ENCODE results near the gene ROBO2. TPM values are rescaled to one million over a fixed set of nuclear protein-coding genes. Genes with fewer than 3 reads are reported as not detected.

ROBO2 gene
- total RNA-seq, 1 experiment from 2014 or later = not detected

DNA sequence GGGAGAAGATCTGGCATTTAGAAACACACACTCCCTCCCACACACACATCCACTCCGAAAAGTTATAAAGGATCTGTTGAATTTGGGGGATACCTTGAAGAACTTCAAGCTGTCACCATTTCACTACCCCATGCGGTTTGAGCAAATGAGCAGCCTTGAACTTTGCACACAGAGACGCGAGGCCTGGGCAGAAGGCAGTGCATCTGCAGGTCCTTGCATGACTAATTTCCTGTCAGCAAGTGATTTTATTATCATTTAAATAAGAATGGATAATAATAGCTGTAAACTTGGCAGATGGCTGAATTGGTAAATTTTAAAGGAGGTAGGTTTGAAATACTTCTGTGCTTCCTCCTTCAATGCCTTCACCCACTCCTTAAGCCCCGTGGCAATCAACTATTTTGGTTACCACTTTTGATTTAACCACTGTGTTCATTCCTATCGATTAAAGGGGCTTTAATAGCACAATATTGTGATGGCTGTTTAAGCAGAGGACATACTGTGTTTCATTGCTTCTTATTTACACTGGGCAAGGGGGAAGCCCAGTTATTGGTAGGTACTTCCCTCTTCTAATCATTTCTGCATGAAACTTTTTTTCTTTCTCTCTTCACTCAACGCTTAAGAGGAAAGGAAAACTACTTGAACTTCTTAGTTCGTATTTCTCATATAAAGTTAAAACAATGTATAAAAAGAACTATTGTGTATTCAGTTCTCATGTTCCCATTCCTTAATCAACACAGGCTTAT, 108.1 kb downstream of the ROBO2 start:
- no peak overlapping the region for H3K4me3 ChIP-seq (replicated peaks in 1 of 2; ENCODE audit: low read depth in 1 of 2, low read length in 2 of 2)
- H3K4me1 ChIP-seq (ENCODE audit: control insufficient read depth in 1 of 2, insufficient read depth in 2 of 2, low read length in 2 of 2) = no peaks in the 10 kb centered on the region
- H3K4me2 ChIP-seq (ENCODE audit: low read length) = no peak overlapping the region
- no TSS peak for BruUV-seq (replicated peaks)
- intact Hi-C loops (cut with micrococcal nuclease) = no loop called here
- CTCF ChIA-PET = no interaction called here
- no peak overlapping the region for H3K9ac ChIP-seq (ENCODE audit: low read length)
- POLR2A ChIA-PET = no interaction called here
- DNase-seq (ENCODE audit: low read depth, low spot score) = no peak
- H3K27me3 ChIP-seq (ENCODE audit: insufficient read depth, low read length) = no peaks in the 10 kb centered on the region
- H3K9me3 ChIP-seq (ENCODE audit: control insufficient read depth in 1 of 2, insufficient read depth in 1 of 2, low read depth in 1 of 2, low read length in 2 of 2) = peaks cover 12 to 22% of the 10 kb centered on the region in 2 experiments; a peak in 2 of 4 replicates
- ATAC-seq = no peak
- H4K20me1 ChIP-seq (ENCODE audit: insufficient read depth) = no peaks in the 10 kb centered on the region
- H3K9me2 ChIP-seq (ENCODE audit: insufficient read depth) = no peaks in the 10 kb centered on the region
- H3K36me3 ChIP-seq (ENCODE audit: control insufficient read depth in 1 of 2, insufficient read depth in 2 of 2, low read length in 2 of 2) = no peaks in the 10 kb centered on the region
- no peak for TF ChIP-seq REST (IDR thresholded peaks at IDR 0.05; ENCODE audit: low read depth)
- no peak for TF ChIP-seq SIN3A (IDR thresholded peaks at IDR 0.05; ENCODE audit: low read depth)
- no peak for TF ChIP-seq ZBTB33 (IDR thresholded peaks at IDR 0.05; ENCODE audit: extremely low read depth, insufficient replicate concordance, low read length)
- no peak for TF ChIP-seq POLR2A (IDR thresholded peaks at IDR 0.05; ENCODE audit: borderline replicate concordance, extremely low read depth, insufficient read depth, insufficient read length)
- no peak for TF ChIP-seq CEBPB (IDR thresholded peaks at IDR 0.05; ENCODE audit: low read depth)
- TF ChIP-seq ELF1 (IDR thresholded peaks at IDR 0.05; ENCODE audit: borderline replicate concordance, low read depth) = no peak
- RAD21 ChIA-PET (ENCODE audit: low non-redundant PET in 1 of 2, low total read pairs in 2 of 2, uncharacterized antibody in 2 of 2, unreplicated experiment in 2 of 2) = no interaction called here
- H3K27ac ChIP-seq (ENCODE audit: low read depth, low read length) = no peak overlapping the region
- no peaks in the 10 kb centered on the region for H3K79me2 ChIP-seq (ENCODE audit: insufficient read depth, low read length)
- H2AFZ ChIP-seq (ENCODE audit: low read depth, low read length, poor library complexity, severe bottlenecking) = no peak overlapping the region

All from HCT116 (cell line).